H9 (cell line): ENCODE measurements around the gene TACC2. TPM values are rescaled to one million over a fixed set of nuclear protein-coding genes. Genes with fewer than 3 reads are reported as not detected.

Experiments
- DNase-seq: peaks from one replicate; pipeline ENCODE4 v3.0.0-alpha.2; 2017
- H2AFZ ChIP-seq: one replicate; pipeline ENCODE4 v1.6.1; 2013; ENCODE audit warnings: mild to moderate bottlenecking, low read length, control low read depth, moderate library complexity
- H2AK5ac ChIP-seq: 2 replicates; pipeline ENCODE4 v1.6.1; 2013; ENCODE audit warnings: low read length, control low read depth, mixed read lengths; ENCODE audit not compliant: insufficient read length
- H2BK120ac ChIP-seq: one replicate; pipeline ENCODE4 v1.6.1; 2013; ENCODE audit warnings: low read depth, mild to moderate bottlenecking, low read length, control low read depth, inconsistent platforms; ENCODE audit not compliant: poor library complexity, severe bottlenecking
- H2BK12ac ChIP-seq: 2 replicates; pipeline ENCODE4 v1.6.1; 2013; ENCODE audit warnings: low read length, control low read depth, mixed read lengths, low read depth; ENCODE audit not compliant: insufficient read length
- H2BK15ac ChIP-seq: 2 replicates; pipeline ENCODE4 v1.6.1; 2013; ENCODE audit warnings: low read depth, low read length, control low read depth
- H2BK20ac ChIP-seq: one replicate; pipeline ENCODE4 v1.6.1; 2013; ENCODE audit warnings: low read depth, mild to moderate bottlenecking, low read length, control low read depth, inconsistent platforms; ENCODE audit not compliant: poor library complexity, severe bottlenecking
- H2BK5ac ChIP-seq: 2 replicates; pipeline ENCODE4 v1.6.1; 2013; ENCODE audit warnings: low read length, control low read depth, mixed read lengths; ENCODE audit not compliant: insufficient read length
- H3K14ac ChIP-seq: 2 replicates; pipeline ENCODE4 v1.6.1; 2013; ENCODE audit warnings: low read length, control low read depth; ENCODE audit not compliant: insufficient read depth
- H3K18ac ChIP-seq: 2 replicates; pipeline ENCODE4 v1.6.1; 2013; ENCODE audit warnings: low read depth, mild to moderate bottlenecking, mixed read lengths, low read length, control low read depth; ENCODE audit not compliant: insufficient read length
- H3K23ac ChIP-seq: 2 replicates; pipeline ENCODE4 v1.6.1; 2013; ENCODE audit warnings: low read length, control low read depth, mixed read lengths, low read depth; ENCODE audit not compliant: insufficient read length
- H3K23me2 ChIP-seq: 2 replicates; pipeline ENCODE4 v1.6.1; 2013; ENCODE audit warnings: low read depth, mild to moderate bottlenecking, mixed read lengths, low read length, control low read depth; ENCODE audit not compliant: insufficient read length, poor library complexity, severe bottlenecking
- H3K27ac ChIP-seq: 2 replicates; pipeline ENCODE4 v1.5.1; 2013; ENCODE audit warnings: low read length, control low read depth, mixed read lengths, low read depth; ENCODE audit not compliant: insufficient read length
- H3K27me3 ChIP-seq: 2 replicates; pipeline ENCODE4 v1.6.1; 2013; ENCODE audit warnings: low read length, control low read depth, inconsistent platforms; ENCODE audit not compliant: insufficient read depth
- H3K4ac ChIP-seq: 2 replicates; pipeline ENCODE4 v1.6.1; 2013; ENCODE audit warnings: low read depth, mild to moderate bottlenecking, control low read depth, inconsistent platforms, low read length, moderate library complexity
- H3K4me1 ChIP-seq: 2 replicates; pipeline ENCODE4 v1.6.1; 2013; ENCODE audit warnings: low read length, control low read depth, inconsistent platforms; ENCODE audit not compliant: insufficient read depth
- H3K4me2 ChIP-seq: 2 replicates; pipeline ENCODE4 v1.6.1; 2013; ENCODE audit warnings: low read length, control low read depth, mixed read lengths; ENCODE audit not compliant: insufficient read length, insufficient read depth
- H3K56ac ChIP-seq: 2 replicates; pipeline ENCODE4 v1.6.1; 2013; ENCODE audit warnings: low read depth, mild to moderate bottlenecking, mixed read lengths, low read length, control low read depth; ENCODE audit not compliant: insufficient read length
- H3K79me1 ChIP-seq: 2 replicates; pipeline ENCODE4 v1.6.1; 2013; ENCODE audit warnings: low read depth, mild to moderate bottlenecking, moderate library complexity, low read length, control low read depth, inconsistent platforms; ENCODE audit not compliant: insufficient read depth, poor library complexity, severe bottlenecking
- H3K79me2 ChIP-seq: 2 replicates; pipeline ENCODE4 v1.6.1; 2013; ENCODE audit warnings: low read length, control low read depth, inconsistent platforms; ENCODE audit not compliant: insufficient read depth
- H3K9ac ChIP-seq: 2 replicates; pipeline ENCODE4 v1.6.1; 2013; ENCODE audit warnings: low read length, control low read depth, mixed read lengths; ENCODE audit not compliant: insufficient read length; ENCODE audit errors: extremely low read depth
- H3K9me3 ChIP-seq: one replicate; pipeline ENCODE4 v1.6.1; 2013; ENCODE audit warnings: low read depth, low read length, inconsistent platforms; ENCODE audit not compliant: control insufficient read depth
- H3T11ph ChIP-seq: one replicate; pipeline ENCODE4 v1.6.1; 2013; ENCODE audit warnings: mild to moderate bottlenecking, low read length, control low read depth, inconsistent platforms
- H4K20me1 ChIP-seq: one replicate; pipeline ENCODE4 v1.6.1; 2013; ENCODE audit not compliant: control insufficient read depth, insufficient read length, insufficient read depth
- H4K5ac ChIP-seq: 2 replicates; pipeline ENCODE4 v1.6.1; 2013; ENCODE audit warnings: low read depth, mild to moderate bottlenecking, mixed read lengths, low read length, control low read depth; ENCODE audit not compliant: insufficient read length
- H4K8ac ChIP-seq: replicated peaks from 2 replicates; pipeline ENCODE4 v1.6.1; 2013; ENCODE audit warnings: low read length, control low read depth, mixed read lengths, low read depth; ENCODE audit not compliant: insufficient read length
- H4K91ac ChIP-seq: 2 replicates; pipeline ENCODE4 v1.6.1; 2013; ENCODE audit warnings: low read depth, mild to moderate bottlenecking, moderate library complexity, mixed read lengths, low read length, control low read depth; ENCODE audit not compliant: insufficient read length
- H3K27ac Mint-ChIP-seq, 3 experiments: 2 replicates in 2 of 3; 3 replicates in 1 of 3; pipeline ENCODE4 v1.8.0; 2020 to 2021; ENCODE audit warnings: mixed read lengths in 3 of 3, mild to moderate bottlenecking in 1 of 3, moderate library complexity in 1 of 3
- H3K27me3 Mint-ChIP-seq: 2 replicates; pipeline ENCODE4 v1.8.0; 2021; ENCODE audit warnings: low read depth, mild to moderate bottlenecking, moderate library complexity, mixed read lengths
- H3K36me3 Mint-ChIP-seq, 3 experiments: 2 replicates in 2 of 3; 3 replicates in 1 of 3; pipeline ENCODE4 v1.8.0; 2020 to 2021; ENCODE audit warnings: low read depth in 3 of 3, mixed read lengths in 3 of 3; ENCODE audit not compliant: insufficient read depth in 1 of 3
- H3K4me1 Mint-ChIP-seq, 2 experiments: 2 replicates each; pipeline ENCODE4 v1.8.0; 2020; ENCODE audit warnings: mixed read lengths in 2 of 2
- H3K4me3 Mint-ChIP-seq, 2 experiments: 2 replicates in 1 of 2; 3 replicates in 1 of 2; pipeline ENCODE4 v1.8.0; 2020 to 2021; ENCODE audit warnings: mild to moderate bottlenecking in 2 of 2, mixed read lengths in 2 of 2, moderate library complexity in 1 of 2
- H3K9me3 Mint-ChIP-seq, 2 experiments: 2 replicates in 1 of 2; 3 replicates in 1 of 2; pipeline ENCODE4 v1.8.0; 2020; ENCODE audit warnings: mild to moderate bottlenecking in 2 of 2, mixed read lengths in 2 of 2, moderate library complexity in 1 of 2
- CTCF ChIP-seq: fragments of 200-600 bp; sonication (generic); conservative IDR thresholded peaks from 3 replicates; pipeline ENCODE4 v1.8.0; 2021; ENCODE audit warnings: antibody characterized with exemption, mild to moderate bottlenecking
- WGBS: extraction: QIAGEN DNeasy Blood & Tissue Kit; methylation state at CpG from one replicate; pipeline ENCODE4 v1.1.7; 2013; ENCODE audit warnings: missing lambda C conversion rate, low lambda C conversion rate, mixed read lengths; ENCODE audit not compliant: insufficient read length; ENCODE audit errors: extremely low coverage; 5-methylcytosine and 5-hydroxymethylcytosine counted together
- total RNA-seq: library from RNA; stranded (reverse); gene quantifications from 2 replicates; pipeline ENCODE4 v1.2.1, GENCODE V29; 2021

TACC2 gene
- total RNA-seq, 1 experiment from 2014 or later: 58.1 TPM

GRCh38 chr10:121949451-121949850 lies 39.5 kb upstream of the TACC2 start:
- Mint-ChIP-seq H3K4me3 (no peak overlapping the region), H3K4me1 (peaks cover 10 to 11% of the 10 kb centered on the region in 2 experiments), H3K27ac (no peak overlapping the region), H3K36me3 (peaks cover 0 to 7% (median 4%) of the 10 kb centered on the region in 3 experiments; a peak in 1 of 7 replicates), H3K27me3 (no peaks in the 10 kb centered on the region), H3K9me3 (no peaks in the 10 kb centered on the region)
- DNase-seq: no peak
- no peak overlapping the region for H3K4me2 ChIP-seq
- no peak overlapping the region for H3K18ac ChIP-seq
- H2BK15ac ChIP-seq: no peak overlapping the region
- H3K4me1 ChIP-seq: no peaks in the 10 kb centered on the region
- H2AFZ ChIP-seq: no peak overlapping the region
- H3K56ac ChIP-seq: no peak overlapping the region
- H3K9ac ChIP-seq: no peak overlapping the region
- no peak overlapping the region for H4K8ac ChIP-seq
- no peak overlapping the region for H3K14ac ChIP-seq
- H2AK5ac ChIP-seq: no peak overlapping the region
- no peak overlapping the region for H2BK5ac ChIP-seq
- H3T11ph ChIP-seq: no peak overlapping the region
- H3K4ac ChIP-seq: no peak overlapping the region
- H3K79me2 ChIP-seq: no peaks in the 10 kb centered on the region
- no peak overlapping the region for H2BK120ac ChIP-seq
- H3K9me3 ChIP-seq: no peaks in the 10 kb centered on the region
- WGBS: no CpG with 5 or more reads among the region's 3 CpGs
- H3K27me3 ChIP-seq: no peaks in the 10 kb centered on the region
- TF ChIP-seq CTCF: no peak
- H3K23me2 ChIP-seq: no peaks in the 10 kb centered on the region
- H2BK12ac ChIP-seq: no peak overlapping the region
- no peak overlapping the region for H4K91ac ChIP-seq
- no peaks in the 10 kb centered on the region for H4K20me1 ChIP-seq
- no peak overlapping the region for H2BK20ac ChIP-seq
- H3K27ac ChIP-seq: no peak overlapping the region
- no peak overlapping the region for H4K5ac ChIP-seq
- H3K23ac ChIP-seq: no peak overlapping the region
- no peaks in the 10 kb centered on the region for H3K79me1 ChIP-seq
